IMR-90 (cell line): ENCODE results near the gene SCGB1D1.
"Not testable (repeated sequence)": the region's sequence is repeated elsewhere in the genome, so short reads cannot be mapped to it uniquely, and the experiment has no call there.

Experiments used
- MAFK ChIP-seq: IDR thresholded peaks from 2 replicates; pipeline ENCODE4 v1.6.1; 2012; ENCODE audit warnings: low read depth, low read length, improper control_type of control experiment
- NFE2L2 ChIP-seq: fragments of 150-350 bp; IDR thresholded peaks from 2 replicates; pipeline ENCODE4 v1.6.1; 2016; ENCODE audit warnings: low read depth, mild to moderate bottlenecking, low read length
- POLR2A ChIP-seq: IDR thresholded peaks from 2 replicates; pipeline ENCODE4 v1.6.1; 2012; ENCODE audit warnings: mild to moderate bottlenecking, low read depth, low read length
- RCOR1 ChIP-seq: IDR thresholded peaks from 2 replicates; pipeline ENCODE4 v1.6.1; 2012; ENCODE audit warnings: mild to moderate bottlenecking, low read length, improper control_type of control experiment; ENCODE audit not compliant: insufficient replicate concordance
- SMC3 ChIP-seq: fragments of 150-350 bp; IDR thresholded peaks from 2 replicates; pipeline ENCODE4 v1.6.1; 2016; ENCODE audit warnings: low read depth, mild to moderate bottlenecking, antibody characterized with exemption, low read length, moderate library complexity
- TF ChIP-seq, protein P1 (sequence below): conservative IDR thresholded peaks from 2 replicates; pipeline ENCODE4 v1.5.1; 2012; ENCODE audit warnings: mild to moderate bottlenecking, low read depth, low read length, improper control_type of control experiment

DNA sequence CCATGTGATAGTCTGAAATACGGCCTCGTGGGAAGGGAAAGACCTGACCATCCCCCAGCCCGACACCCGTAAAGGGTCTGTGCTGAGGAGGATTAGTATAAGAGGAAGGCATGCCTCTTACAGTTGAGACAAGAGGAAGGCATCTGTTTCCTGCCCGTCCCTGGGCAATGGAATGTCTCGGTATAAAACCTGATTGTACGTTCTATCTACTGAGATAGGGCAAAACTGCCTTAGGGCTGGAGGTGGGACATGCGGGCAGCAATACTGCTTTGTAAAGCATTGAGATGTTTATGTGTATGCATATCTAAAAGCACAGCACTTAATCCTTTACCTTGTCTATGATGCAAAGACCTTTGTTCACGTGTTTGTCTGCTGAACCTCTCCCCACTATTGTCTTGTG lies 5.0 kb downstream of the SCGB1D1 start:
- TF ChIP-seq, protein P1, sequence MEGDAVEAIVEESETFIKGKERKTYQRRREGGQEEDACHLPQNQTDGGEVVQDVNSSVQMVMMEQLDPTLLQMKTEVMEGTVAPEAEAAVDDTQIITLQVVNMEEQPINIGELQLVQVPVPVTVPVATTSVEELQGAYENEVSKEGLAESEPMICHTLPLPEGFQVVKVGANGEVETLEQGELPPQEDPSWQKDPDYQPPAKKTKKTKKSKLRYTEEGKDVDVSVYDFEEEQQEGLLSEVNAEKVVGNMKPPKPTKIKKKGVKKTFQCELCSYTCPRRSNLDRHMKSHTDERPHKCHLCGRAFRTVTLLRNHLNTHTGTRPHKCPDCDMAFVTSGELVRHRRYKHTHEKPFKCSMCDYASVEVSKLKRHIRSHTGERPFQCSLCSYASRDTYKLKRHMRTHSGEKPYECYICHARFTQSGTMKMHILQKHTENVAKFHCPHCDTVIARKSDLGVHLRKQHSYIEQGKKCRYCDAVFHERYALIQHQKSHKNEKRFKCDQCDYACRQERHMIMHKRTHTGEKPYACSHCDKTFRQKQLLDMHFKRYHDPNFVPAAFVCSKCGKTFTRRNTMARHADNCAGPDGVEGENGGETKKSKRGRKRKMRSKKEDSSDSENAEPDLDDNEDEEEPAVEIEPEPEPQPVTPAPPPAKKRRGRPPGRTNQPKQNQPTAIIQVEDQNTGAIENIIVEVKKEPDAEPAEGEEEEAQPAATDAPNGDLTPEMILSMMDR, result not testable (repeated sequence)
- not testable (repeated sequence) for TF ChIP-seq POLR2A, RCOR1, NFE2L2, MAFK, SMC3
